ENCODE measurements around the gene TFAP2B. TPM values are rescaled to one million over a fixed set of nuclear protein-coding genes. Genes with fewer than 3 reads are reported as not detected.

TFAP2B gene
- total RNA-seq, 2 experiments from 2014 or later: not detected

DNA sequence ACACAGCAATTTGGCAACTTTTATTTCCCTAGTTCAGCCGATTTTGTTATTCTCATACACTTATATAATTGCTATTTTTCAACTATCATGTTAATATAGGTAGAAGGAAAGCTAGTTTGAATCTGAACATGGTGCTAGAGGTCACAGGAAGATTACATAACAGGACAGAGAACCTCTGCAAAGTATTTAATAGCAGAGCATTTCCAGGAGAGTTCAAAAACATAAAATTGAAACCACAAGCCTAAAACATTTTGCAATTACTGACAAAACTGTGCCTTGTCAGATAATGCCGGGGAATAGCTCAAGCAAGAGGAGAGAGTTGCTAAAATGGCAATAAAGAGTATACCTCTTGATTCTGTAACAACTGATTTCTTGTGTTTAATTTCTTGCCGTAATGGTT lies 70.8 kb downstream of the TFAP2B start:
- Mint-ChIP-seq H3K27ac (no peak overlapping the region), H3K27me3 (no peaks in the 10 kb centered on the region), H3K36me3 (no peaks in the 10 kb centered on the region), H3K9me3 (ENCODE audit: low read depth) (no peaks in the 10 kb centered on the region), H3K4me1 (no peaks in the 10 kb centered on the region), H3K4me3 (no peak overlapping the region)
- CTCF ChIA-PET: no interaction called here
- no peak for DNase-seq
- ATAC-seq: no peak

DNA sequence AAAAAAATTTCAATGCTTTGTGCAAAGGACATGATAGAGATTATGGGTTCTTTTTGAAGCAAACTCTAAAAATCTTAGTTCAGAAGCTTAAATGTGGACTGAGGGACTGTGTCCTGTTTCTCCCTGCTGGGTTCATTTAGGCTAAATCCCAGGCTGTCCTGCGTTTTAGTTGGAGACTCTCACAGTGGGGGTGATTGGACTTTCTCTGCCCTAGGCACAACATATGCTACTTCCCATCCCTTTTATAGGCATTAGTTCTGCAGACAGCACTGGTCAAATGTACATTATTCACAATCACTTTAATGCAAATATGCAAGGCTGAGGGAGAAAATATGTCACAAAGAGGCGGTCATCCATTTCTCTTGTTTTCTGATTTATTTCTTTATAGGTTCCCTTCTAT lies 71.3 kb downstream of the TFAP2B start:
- no peak for ATAC-seq

DNA sequence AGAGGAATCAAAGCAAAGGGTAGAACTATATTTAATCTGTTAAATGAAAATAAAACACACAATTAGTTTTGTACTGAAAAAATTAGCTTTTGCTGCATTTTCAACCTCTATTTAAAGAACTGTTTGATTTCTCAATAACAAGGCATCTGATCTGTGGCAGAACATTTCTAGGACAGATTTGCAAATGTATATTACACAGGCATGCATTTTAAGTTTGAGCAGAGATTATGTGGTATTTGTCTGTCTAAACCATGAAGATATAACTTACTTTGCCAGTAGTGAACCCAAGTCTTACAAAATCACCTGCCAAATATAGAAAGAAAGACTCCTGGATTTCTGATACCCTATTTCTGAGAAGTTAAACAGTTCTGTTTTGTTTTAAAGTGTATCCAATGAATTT lies 71.9 kb downstream of the TFAP2B start:
- Mint-ChIP-seq H3K27ac (no peak overlapping the region), H3K36me3 (no peaks in the 10 kb centered on the region), H3K4me3 (no peak overlapping the region), H3K27me3 (no peaks in the 10 kb centered on the region), H3K4me1 (no peaks in the 10 kb centered on the region), H3K9me3 (ENCODE audit: low read depth) (peaks cover 2% of the 10 kb centered on the region)
- ATAC-seq (no peak), DNase-seq (no peak)
- CTCF ChIA-PET: no interaction called here

More for the DNA sequence above, 71.3 kb downstream of the TFAP2B start:
- DNase-seq: no peak
- Mint-ChIP-seq H3K4me3 (no peak overlapping the region), H3K36me3 (no peaks in the 10 kb centered on the region), H3K27me3 (no peaks in the 10 kb centered on the region), H3K4me1 (no peaks in the 10 kb centered on the region), H3K9me3 (ENCODE audit: low read depth) (peaks cover under 1% of the 10 kb centered on the region), H3K27ac (no peak overlapping the region)
- CTCF ChIA-PET: no interaction called here

DNA sequence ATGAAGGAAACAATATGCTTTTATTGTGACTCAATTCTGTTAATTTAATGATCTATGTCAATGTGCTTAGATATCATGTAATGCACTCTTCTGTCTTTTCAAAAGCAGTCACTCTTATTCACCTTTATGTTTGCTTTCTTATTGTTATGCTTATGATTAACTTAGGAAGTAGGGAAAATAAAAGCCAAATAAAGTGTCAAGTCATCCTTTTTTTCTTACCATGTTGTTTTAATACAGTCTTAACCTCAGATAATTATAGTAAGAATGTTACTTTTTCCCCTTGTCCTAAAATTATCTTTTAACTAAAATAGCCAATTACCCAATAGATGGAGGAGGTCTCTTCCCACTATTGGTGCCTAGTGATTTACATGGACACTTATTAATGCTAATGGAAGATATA lies 72.6 kb downstream of the TFAP2B start:
- Mint-ChIP-seq H3K4me3 (no peak overlapping the region), H3K36me3 (no peaks in the 10 kb centered on the region), H3K9me3 (ENCODE audit: low read depth) (peaks cover 2% of the 10 kb centered on the region), H3K27me3 (no peaks in the 10 kb centered on the region), H3K27ac (no peak overlapping the region), H3K4me1 (no peaks in the 10 kb centered on the region)
- no peak for ATAC-seq
- CTCF ChIA-PET: no interaction called here
- no peak for DNase-seq

Other genes starting within 250 kb of the TFAP2B start
- gene TFAP2D, start 105.3 kb upstream of the TFAP2B start, total RNA-seq: not detected